Gastrocnemius medialis (tissue), 4 donors: ENCODE data around the gene LPIN1.

ENCODE experiments used
- CTCF ChIP-seq, 5 experiments: fragments of 450-650 bp in 3 of 5; fragments of 200-600 bp in 2 of 5; sonication (generic) in 2 of 5; IDR thresholded peaks in 4 of 5; conservative IDR thresholded peaks in 1 of 5; 1 replicate in 4 of 5; 2 replicates in 1 of 5; pipeline ENCODE4 v1.5.1; 2016 to 2019; ENCODE audit warnings: antibody characterized with exemption in 5 of 5, mild to moderate bottlenecking in 3 of 5, moderate library complexity in 3 of 5
- POLR2A ChIP-seq, 2 donors: fragments of 450-650 bp; IDR thresholded peaks; one replicate each; pipeline ENCODE4 v1.6.1; 2017; ENCODE audit warnings: antibody characterized with exemption in 2 of 2, mild to moderate bottlenecking in 2 of 2, moderate library complexity in 2 of 2

DNA sequence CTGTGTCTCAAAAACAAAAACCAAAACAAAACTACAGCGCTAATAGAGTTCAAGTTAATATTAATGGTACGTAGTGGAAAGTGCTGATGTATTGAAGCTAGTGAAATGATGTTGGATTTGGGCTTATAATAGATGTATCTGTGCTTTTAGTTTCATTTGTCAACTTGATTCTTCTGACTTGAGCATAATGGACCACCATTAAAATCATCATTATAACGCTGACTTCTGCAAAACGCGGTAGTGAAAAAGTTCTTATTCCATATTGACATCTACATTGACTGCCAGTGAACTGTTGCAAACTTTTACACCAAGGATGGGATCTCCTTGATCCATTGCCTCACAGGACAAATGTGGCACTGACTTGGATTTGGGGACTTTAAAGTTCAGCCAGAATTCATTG is 85.0 kb downstream of the LPIN1 start:
- no peak for TF ChIP-seq CTCF (IDR thresholded peaks at IDR 0.05 in 4 of 5, conservative IDR thresholded peaks at IDR 0.05 in 1 of 5)
- TF ChIP-seq POLR2A (IDR thresholded peaks at IDR 0.05) = no peak
